NCI-H82 treated with DMSO at 0.1 percent for 48 hours (cell line): Measurements from ENCODE around the gene INPP5A.
"Not testable (repeated sequence)": the region's sequence is repeated elsewhere in the genome, so short reads cannot be mapped to it uniquely, and the experiment has no call there.

Source experiments
- DNase-seq: peaks from one replicate; lab custom pipeline; 2025; ENCODE audit not compliant: unreplicated experiment; lab: John Stamatoyannopoulos, UW

Gene INPP5A

GRCh38 chr10:132702601-132703418 lies 165.2 kb downstream of the INPP5A start:
- DNase-seq = no peak

- no peak for DNase-seq
Observed at GRCh38 chr10:132703419-132704007, 165.9 kb downstream of the INPP5A start.

DNA sequence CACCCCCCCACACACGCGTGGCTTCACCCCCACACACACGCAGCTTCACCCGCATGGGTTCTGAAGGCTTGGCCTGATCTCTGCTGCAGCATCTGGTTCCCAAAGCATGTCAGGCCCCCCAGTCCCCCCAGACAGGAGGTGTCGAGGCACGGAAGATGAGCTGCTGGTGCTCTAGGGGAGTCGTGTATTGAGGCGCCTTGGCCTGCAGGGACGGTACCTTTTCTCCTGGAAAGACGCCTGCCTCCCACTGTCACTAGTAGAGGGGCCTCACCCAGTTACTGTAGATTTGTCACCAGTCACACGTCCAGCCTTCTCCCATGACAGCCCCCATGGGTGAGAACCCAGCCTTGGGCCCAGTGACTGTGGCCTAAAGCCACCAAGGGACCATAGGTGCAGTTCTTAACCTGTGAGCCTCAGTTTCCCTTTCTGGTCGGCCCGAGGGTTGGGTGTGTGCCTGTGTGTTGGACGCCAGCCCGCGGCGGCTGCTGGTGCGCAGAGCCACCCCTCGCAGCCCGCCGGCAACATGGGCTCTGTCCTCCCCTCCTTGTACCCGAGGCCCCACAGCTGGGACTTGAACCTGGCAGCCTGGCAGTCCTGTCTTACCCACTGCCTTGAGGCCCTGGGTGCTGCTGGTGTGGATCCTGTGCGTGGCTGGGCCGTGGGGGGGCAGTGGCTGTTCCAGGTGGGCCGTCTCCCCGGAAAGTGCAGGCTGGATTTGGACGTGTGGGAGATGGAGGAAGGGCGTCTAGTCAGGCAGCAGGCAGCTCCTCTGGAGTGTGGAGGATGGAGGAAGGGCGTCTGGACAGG lies 166.6 kb downstream of the INPP5A start:
- DNase-seq = no peak

GRCh38 chr10:132704815-132705064 lies 167.2 kb downstream of the INPP5A start:
- not testable (repeated sequence) for DNase-seq

- no peak for DNase-seq
Observed at GRCh38 chr10:132705173-132705572, 167.6 kb downstream of the INPP5A start.

DNA sequence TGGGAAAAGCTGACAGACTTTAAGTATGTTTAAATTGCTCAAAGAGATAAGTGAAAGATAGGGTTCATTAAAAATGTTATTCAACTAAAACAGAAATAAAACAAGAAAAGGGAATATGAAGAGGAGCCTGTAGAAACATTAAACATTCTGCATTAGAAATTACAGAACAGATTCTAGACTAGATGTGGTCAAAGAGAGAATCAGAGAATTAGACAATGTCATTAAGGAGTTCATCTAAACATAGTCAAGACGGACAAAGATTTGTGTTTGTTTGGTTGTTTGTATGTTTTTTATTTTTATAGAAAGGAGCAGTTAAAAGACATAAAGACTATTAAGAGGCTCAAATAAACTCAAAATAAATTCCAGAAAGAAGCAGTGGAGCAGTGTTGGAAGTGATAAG lies 168.4 kb downstream of the INPP5A start:
- DNase-seq = no peak

- no peak for DNase-seq
Observed at GRCh38 chr10:132706701-132707100, 169.1 kb downstream of the INPP5A start.

DNA sequence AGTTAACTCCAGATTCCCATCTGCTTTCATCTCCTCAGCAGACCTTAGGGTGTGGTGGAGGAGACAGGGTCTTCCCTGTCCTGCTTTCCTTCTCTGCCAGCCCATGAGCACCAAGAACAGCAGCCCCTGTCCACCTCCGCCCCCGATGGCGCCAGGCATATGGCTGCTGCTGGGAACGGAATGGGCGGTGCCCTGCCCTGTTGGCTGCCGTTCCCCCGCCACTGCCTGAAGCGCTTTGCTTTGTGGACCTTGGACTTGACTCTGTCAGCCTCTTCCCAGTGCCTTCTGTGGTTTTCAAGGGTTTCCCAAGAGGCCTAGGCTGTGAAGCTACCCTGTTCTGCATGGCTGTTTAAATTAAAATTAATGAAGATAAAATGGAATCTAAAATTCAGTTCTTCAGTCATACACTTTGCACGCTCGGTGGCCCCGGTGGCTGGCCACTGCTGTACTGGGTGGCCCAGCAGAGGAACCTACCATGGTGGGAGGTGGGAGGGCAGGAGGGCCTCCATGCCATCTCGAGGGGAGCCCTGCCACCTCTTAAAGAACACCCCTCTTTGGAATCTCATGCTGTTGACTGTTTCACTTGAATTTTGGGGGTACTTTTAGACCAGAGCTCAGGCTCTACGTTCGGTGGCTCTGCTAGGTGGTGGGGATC lies 169.7 kb downstream of the INPP5A start:
- no peak for DNase-seq

GRCh38 chr10:132707776-132708171 lies 170.2 kb downstream of the INPP5A start:
- no peak for DNase-seq

GRCh38 chr10:132708441-132708840 lies 170.9 kb downstream of the INPP5A start:
- DNase-seq = no peak

DNA sequence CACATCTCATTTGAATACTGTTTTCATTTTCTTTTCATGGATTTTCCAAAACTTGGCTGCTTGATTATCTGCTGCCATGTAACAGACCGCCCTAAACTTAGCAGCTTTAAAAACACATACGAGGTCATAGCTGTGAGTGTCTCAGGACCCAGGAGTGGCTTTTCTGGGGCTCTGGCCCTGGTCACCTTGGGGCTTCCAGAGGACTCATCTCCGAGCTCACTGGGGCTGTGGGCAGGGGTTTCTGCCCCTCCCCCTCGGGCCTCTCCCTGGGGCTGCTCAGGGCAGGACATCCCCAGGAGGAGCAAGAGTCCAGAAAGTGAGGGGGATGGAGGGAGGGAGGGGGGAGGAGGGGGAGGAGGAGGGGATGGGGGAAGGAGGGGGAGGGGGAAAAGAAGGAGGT lies 171.3 kb downstream of the INPP5A start:
- DNase-seq = no peak

GRCh38 chr10:132709471-132709951 lies 171.9 kb downstream of the INPP5A start:
- DNase-seq = no peak

GRCh38 chr10:132710036-132710686 lies 172.6 kb downstream of the INPP5A start:
- DNase-seq = no peak

DNA sequence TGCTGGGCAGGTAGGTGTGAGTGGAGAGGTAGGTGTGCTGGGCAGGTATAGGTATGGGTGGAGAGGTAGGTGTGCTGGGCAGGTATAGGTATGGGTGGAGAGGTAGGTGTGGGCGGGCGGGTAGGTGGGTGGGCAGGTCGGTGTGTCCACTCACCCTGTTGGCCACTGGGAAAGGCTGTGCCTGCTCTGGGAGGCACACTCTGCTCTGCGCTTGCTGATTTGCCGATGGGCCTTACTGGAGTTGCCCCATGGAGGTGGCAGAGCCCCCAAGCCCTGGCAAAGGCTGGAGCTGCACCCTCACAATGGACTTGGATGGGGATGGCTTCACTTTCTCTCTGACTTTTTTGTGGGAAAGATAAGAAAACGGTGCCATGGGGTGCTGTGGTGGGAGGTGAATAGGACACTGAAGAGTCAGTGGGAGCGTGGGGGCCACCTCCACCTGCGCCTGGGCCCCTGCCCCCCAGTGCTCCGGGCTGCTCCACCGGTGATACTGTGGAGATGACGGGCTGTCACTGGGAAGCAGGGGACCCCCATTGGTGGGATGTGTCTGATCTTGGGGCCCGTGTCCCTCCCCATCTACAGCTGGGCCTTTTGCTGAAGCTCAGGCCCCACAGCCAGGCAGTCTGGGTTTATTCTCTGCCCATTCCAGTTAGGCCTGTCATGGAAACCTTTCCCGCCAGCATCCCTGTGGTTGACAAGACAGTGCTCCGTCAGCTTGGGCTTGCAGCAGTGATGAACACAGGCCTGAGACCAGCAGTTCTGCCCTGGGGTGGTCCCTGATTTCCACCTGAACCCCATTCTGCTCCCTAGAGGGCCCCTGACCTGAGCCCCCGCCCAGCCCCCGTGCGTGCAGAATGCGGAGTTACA lies 173.4 kb downstream of the INPP5A start:
- DNase-seq = no peak

DNA sequence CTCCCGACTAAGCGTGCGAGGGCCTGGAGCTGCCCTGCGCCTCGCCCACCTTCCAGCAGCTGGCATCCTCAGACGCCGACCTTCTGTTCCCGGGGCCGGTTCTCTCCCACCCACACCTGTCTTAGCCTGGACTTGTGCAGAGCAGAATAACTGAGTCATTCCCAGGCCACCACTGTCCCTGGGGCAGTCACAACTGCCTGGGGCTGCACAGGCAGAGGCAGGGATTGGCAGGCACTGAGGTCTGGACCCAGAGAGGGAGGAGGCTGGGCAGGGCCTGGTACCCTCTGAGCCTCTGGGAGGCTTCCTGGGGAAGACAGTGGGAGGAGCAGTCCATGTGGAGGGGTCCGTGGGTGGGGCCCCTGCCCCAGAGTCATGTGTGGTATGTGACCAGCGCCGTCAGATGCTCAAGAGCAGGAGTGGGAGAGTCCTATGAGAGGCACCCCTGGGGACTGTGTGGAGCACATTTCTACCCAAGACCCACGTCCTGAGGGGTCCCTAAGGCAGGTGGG lies 174.1 kb downstream of the INPP5A start:
- DNase-seq = no peak

- DNase-seq = no peak
Observed at GRCh38 chr10:132712291-132712690, 174.7 kb downstream of the INPP5A start.

DNA sequence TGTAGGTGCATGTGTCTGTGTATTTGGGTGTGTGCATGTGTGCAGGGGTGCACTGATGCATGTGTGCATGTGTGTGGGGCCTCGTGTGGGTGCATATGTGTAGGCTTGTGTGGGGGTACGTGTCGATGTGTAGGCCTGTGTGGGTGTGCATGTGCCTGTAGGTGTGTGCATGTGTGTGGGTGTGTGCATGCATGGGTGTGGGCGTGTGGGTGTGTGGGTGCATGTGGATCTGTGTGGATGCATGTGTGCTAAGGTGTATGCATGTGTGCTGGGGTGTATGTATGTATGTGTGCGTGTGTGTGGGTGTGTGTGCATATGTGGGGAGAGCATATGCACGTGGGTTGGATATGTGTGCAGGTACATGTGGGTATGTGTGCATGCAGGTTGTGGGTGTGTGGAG lies 175.2 kb downstream of the INPP5A start:
- no peak for DNase-seq

DNA sequence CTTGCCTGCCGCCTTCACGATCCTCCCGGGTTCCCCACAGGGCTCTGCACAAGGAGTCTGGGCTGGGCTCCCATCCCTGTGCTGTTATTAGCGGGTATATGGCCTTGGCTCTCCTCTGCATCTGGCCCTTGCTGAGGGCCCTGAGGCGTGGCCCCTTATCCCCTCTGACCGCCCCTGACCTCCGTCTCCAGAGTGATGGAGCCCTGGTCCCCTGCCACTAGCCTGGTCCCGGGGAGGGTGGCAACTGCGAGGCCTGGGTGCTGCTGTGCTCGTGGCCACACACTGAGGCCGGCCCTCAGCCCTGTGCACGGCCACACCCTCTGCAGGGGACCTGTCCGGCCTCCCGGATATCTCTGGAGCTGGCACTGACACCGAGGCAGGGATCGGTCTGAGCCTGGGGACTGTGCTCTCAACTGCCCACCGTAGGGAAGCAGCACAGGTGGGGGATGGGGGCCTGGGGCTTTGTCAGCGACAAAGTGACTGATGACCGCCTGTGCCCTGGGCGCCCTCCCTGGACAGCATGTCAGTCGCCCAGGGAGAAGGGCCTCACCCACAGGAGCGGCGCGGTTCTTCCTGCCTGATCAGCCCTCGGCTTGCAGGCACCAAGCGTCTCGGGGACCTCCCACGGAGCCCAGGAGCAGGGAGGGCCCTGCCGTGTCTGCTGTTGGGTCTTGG lies 176.0 kb downstream of the INPP5A start:
- DNase-seq = no peak
